Chondrocyte (in vitro differentiated cells): ENCODE results near the gene BFSP2. TPM values are rescaled to one million over a fixed set of nuclear protein-coding genes. Genes with fewer than 3 reads are reported as not detected.

Experiments used
- DNase-seq: peaks from one replicate; pipeline ENCODE4 v3.0.0; 2021; ENCODE audit warnings: mixed read lengths, low spot score
- H3K27ac Mint-ChIP-seq: one replicate; pipeline ENCODE4 v1.8.0; 2021; ENCODE audit warnings: mild to moderate bottlenecking, moderate library complexity, mixed read lengths; ENCODE audit not compliant: unreplicated experiment
- H3K27me3 Mint-ChIP-seq: 2 replicates; pipeline ENCODE4 v1.8.0; 2021; ENCODE audit warnings: low read depth, mixed read lengths
- H3K36me3 Mint-ChIP-seq: 2 replicates; pipeline ENCODE4 v1.8.0; 2021; ENCODE audit warnings: low read depth, mixed read lengths
- H3K4me1 Mint-ChIP-seq: 2 replicates; pipeline ENCODE4 v1.8.0; 2021; ENCODE audit warnings: low read depth, mild to moderate bottlenecking, mixed read lengths
- H3K4me3 Mint-ChIP-seq: one replicate; pipeline ENCODE4 v1.8.0; 2021; ENCODE audit warnings: mild to moderate bottlenecking, moderate library complexity, mixed read lengths; ENCODE audit not compliant: unreplicated experiment
- H3K9me3 Mint-ChIP-seq: 2 replicates; pipeline ENCODE4 v1.8.0; 2021; ENCODE audit warnings: low read depth, mixed read lengths
- CTCF ChIP-seq: fragments of 200-600 bp; sonication (generic); IDR thresholded peaks from 2 replicates; pipeline ENCODE4 v1.5.0; 2021; ENCODE audit warnings: antibody characterized with exemption, mild to moderate bottlenecking, moderate library complexity
- total RNA-seq: library from RNA; stranded (reverse); gene quantifications from 3 replicates; pipeline ENCODE4 v1.2.1, GENCODE V29; 2021

BFSP2 gene
- total RNA-seq, 1 donor from 2014 or later, result not detected

- no peak overlapping the region for H3K4me3 Mint-ChIP-seq
- no peaks in the 10 kb centered on the region for H3K9me3 Mint-ChIP-seq
- no peaks in the 10 kb centered on the region for H3K36me3 Mint-ChIP-seq
- peaks cover 8% of the 10 kb centered on the region for H3K4me1 Mint-ChIP-seq
- H3K27ac Mint-ChIP-seq, result no peak overlapping the region
- no peaks in the 10 kb centered on the region for H3K27me3 Mint-ChIP-seq
- DNase-seq, result no peak
- no peak for TF ChIP-seq CTCF
Measured at GRCh38 chr3:133387341-133387740, 12.5 kb upstream of the BFSP2 start.

- H3K27ac Mint-ChIP-seq, result no peak overlapping the region
- TF ChIP-seq CTCF, result no peak
- H3K27me3 Mint-ChIP-seq, result no peaks in the 10 kb centered on the region
- H3K4me1 Mint-ChIP-seq, result peaks cover 8% of the 10 kb centered on the region
- H3K4me3 Mint-ChIP-seq, result no peak overlapping the region
- H3K9me3 Mint-ChIP-seq, result no peaks in the 10 kb centered on the region
- DNase-seq, result no peak
- no peaks in the 10 kb centered on the region for H3K36me3 Mint-ChIP-seq
Measured at GRCh38 chr3:133388696-133389395, 11.0 kb upstream of the BFSP2 start.

GRCh38 chr3:133390715-133391114 is 9.1 kb upstream of the BFSP2 start:
- no peaks in the 10 kb centered on the region for H3K27me3 Mint-ChIP-seq
- H3K9me3 Mint-ChIP-seq, result peaks cover 6% of the 10 kb centered on the region
- no peak overlapping the region for H3K27ac Mint-ChIP-seq
- TF ChIP-seq CTCF, result no peak
- no peak overlapping the region for H3K4me3 Mint-ChIP-seq
- DNase-seq, result no peak
- H3K36me3 Mint-ChIP-seq, result peaks cover 2% of the 10 kb centered on the region
- peaks cover 9% of the 10 kb centered on the region for H3K4me1 Mint-ChIP-seq

GRCh38 chr3:133393204-133393603 is 6.7 kb upstream of the BFSP2 start:
- no peak for TF ChIP-seq CTCF
- Mint-ChIP-seq H3K9me3 (peaks cover 6% of the 10 kb centered on the region), H3K4me3 (no peak overlapping the region), H3K36me3 (peaks cover 3% of the 10 kb centered on the region), H3K4me1 (peaks cover 9% of the 10 kb centered on the region), H3K27me3 (no peaks in the 10 kb centered on the region), H3K27ac (no peak overlapping the region)
- DNase-seq, result no peak

GRCh38 chr3:133393691-133394474 is 6.0 kb upstream of the BFSP2 start:
- Mint-ChIP-seq H3K36me3 (peaks cover 3% of the 10 kb centered on the region), H3K27ac (no peak overlapping the region), H3K27me3 (no peaks in the 10 kb centered on the region), H3K4me1 (peaks cover 9% of the 10 kb centered on the region), H3K9me3 (peaks cover 6% of the 10 kb centered on the region), H3K4me3 (no peak overlapping the region)
- DNase-seq, result no peak
- TF ChIP-seq CTCF, result no peak
